Mammary epithelial cell (primary cell): ENCODE results near the gene KIAA1671.

Source experiments
- CTCF ChIP-seq, 2 donors: IDR thresholded peaks in 1 of 2; conservative IDR thresholded peaks in 1 of 2; 2 replicates each; pipeline ENCODE4 v1.5.1; 2011 to 2012; ENCODE audit warnings: inconsistent platforms in 2 of 2, low read length in 2 of 2, mild to moderate bottlenecking in 2 of 2, control low read depth in 1 of 2, low read depth in 1 of 2; ENCODE audit not compliant: insufficient read depth in 1 of 2; ENCODE audit errors: extremely low read depth in 1 of 2
- EZH2 ChIP-seq: IDR thresholded peaks from 2 replicates; pipeline ENCODE4 v1.6.1; 2012; ENCODE audit warnings: low read length, inconsistent platforms, borderline replicate concordance

- TF ChIP-seq CTCF (conservative IDR thresholded peaks at IDR 0.05 in 1 of 2, IDR thresholded peaks at IDR 0.05 in 1 of 2; ENCODE audit: extremely low read depth in 1 of 2, insufficient read depth in 1 of 2, low read depth in 1 of 2, low read length in 2 of 2) = no peak
- no peak for TF ChIP-seq EZH2
Observed at GRCh38 chr22:24996420-24996952, 44.0 kb downstream of the KIAA1671 start.
